Adrenal gland (tissue), 5 donors: ENCODE data around the gene ITGAV.

Source experiments
- CTCF ChIP-seq, 6 experiments: fragments of 450-650 bp in 4 of 6; fragments of 200-600 bp in 2 of 6; sonication (generic) in 1 of 6; IDR thresholded peaks; 1 replicate in 5 of 6; 2 replicates in 1 of 6; pipeline versions ENCODE4 v1.5.1 to v1.8.0; 2016 to 2021; ENCODE audit warnings: antibody characterized with exemption in 6 of 6, mild to moderate bottlenecking in 2 of 6, moderate library complexity in 1 of 6
- POLR2A ChIP-seq, 2 donors: fragments of 450-650 bp; IDR thresholded peaks; one replicate each; pipeline ENCODE4 v1.6.1; 2017; ENCODE audit warnings: antibody characterized with exemption in 2 of 2, mild to moderate bottlenecking in 2 of 2, moderate library complexity in 1 of 2
- donor health status: DM: no; HTN: no; CAD: no.

- no peak for TF ChIP-seq CTCF (IDR thresholded peaks at IDR 0.05)
- no peak for TF ChIP-seq POLR2A (IDR thresholded peaks at IDR 0.05)
These were observed 93.5 kb downstream of the ITGAV start for GRCh38 chr2:186683341-186683740.
